Right renal cortex interstitium (tissue), 3 donors: Measurements from ENCODE around the gene IL16. TPM values are rescaled to one million over a fixed set of nuclear protein-coding genes. Genes with fewer than 3 reads are reported as not detected.

Experiments
- DNase-seq, 3 donors: peaks; one replicate each; pipeline ENCODE4 v3.0.0-alpha.2; 2013; ENCODE audit warnings: low read depth in 3 of 3, low spot score in 2 of 3
- polyA plus RNA-seq, 3 donors: library from polyadenylated mRNA; unstranded; fragments of 120-200 nt; gene quantifications; one replicate each; pipeline ENCODE4 v1.2.1, GENCODE V29; 2013; ENCODE audit not compliant: insufficient read length in 3 of 3

Gene IL16
- polyA plus RNA-seq, 3 donors: 4.9 to 6.2 (median 6.1) TPM

- no peak for DNase-seq
These were observed 75.3 kb downstream of the IL16 start for GRCh38 chr15:81271761-81272644.

GRCh38 chr15:81273200-81273599 is 76.5 kb downstream of the IL16 start:
- no peak for DNase-seq

GRCh38 chr15:81273855-81274254 is 77.2 kb downstream of the IL16 start:
- no peak for DNase-seq

GRCh38 chr15:81274255-81274654 is 77.6 kb downstream of the IL16 start:
- no peak for DNase-seq

GRCh38 chr15:81274931-81275707 is 78.4 kb downstream of the IL16 start:
- peak; percentile 48 to 69 (median 62) for DNase-seq

- no peak for DNase-seq
These were observed 79.2 kb downstream of the IL16 start for GRCh38 chr15:81275711-81276392.

- no peak for DNase-seq
These were observed 80.3 kb downstream of the IL16 start for GRCh38 chr15:81276967-81277366.

GRCh38 chr15:81277851-81278250 is 81.2 kb downstream of the IL16 start:
- DNase-seq: no peak

- DNase-seq: no peak
These were observed 81.8 kb downstream of the IL16 start for GRCh38 chr15:81278306-81279029.

- DNase-seq: no peak
These were observed 83.2 kb downstream of the IL16 start for GRCh38 chr15:81279621-81280485.

GRCh38 chr15:81280696-81281455 is 84.2 kb downstream of the IL16 start:
- DNase-seq: no peak

- DNase-seq: no peak
These were observed 84.7 kb downstream of the IL16 start for GRCh38 chr15:81281456-81281735.

- DNase-seq: no peak
These were observed 85.3 kb downstream of the IL16 start for GRCh38 chr15:81281766-81282605.

- no peak for DNase-seq
These were observed 85.9 kb downstream of the IL16 start for GRCh38 chr15:81282606-81282895.

GRCh38 chr15:81282911-81283310 is 86.2 kb downstream of the IL16 start:
- no peak for DNase-seq

- DNase-seq: no peak
These were observed 87.8 kb downstream of the IL16 start for GRCh38 chr15:81284256-81285031.

GRCh38 chr15:81285461-81285860 is 88.8 kb downstream of the IL16 start:
- DNase-seq: no peak
